A549 (cell line): ENCODE data around the gene ZDHHC24. TPM values are rescaled to one million over a fixed set of nuclear protein-coding genes. Genes with fewer than 3 reads are reported as not detected.

ENCODE experiments used
- ATAC-seq, 2 experiments: fragments of 200-7000 bp in 1 of 2; fragments of >200 bp in 1 of 2; cut with Nextera tagmentation in 1 of 2; cut with Tn5 transposase in 1 of 2; 3 replicates each; pipeline versions ENCODE4 v1.8.0 to v1.9.1; 2018 to 2020; ENCODE audit warnings: mild to moderate bottlenecking in 1 of 2, moderate library complexity in 1 of 2
- CTCF ChIA-PET: fragments of 300-600 bp; sonication (Branson Sonifier 250); formaldehyde crosslinking; extraction: SDS; loops from one replicate; lab custom pipeline; 2021; ENCODE audit warnings: antibody characterized with exemption, inconsistent platforms; lab: Yijun Ruan, JAX
- POLR2A ChIA-PET: fragments of 350-600 bp; formaldehyde crosslinking; extraction: SDS; loops from one replicate; lab custom pipeline; 2021; ENCODE audit warnings: antibody characterized with exemption, inconsistent platforms; lab: Yijun Ruan, JAX
- DNase-seq, 2 experiments: peaks; one replicate each; pipeline versions ENCODE4 v3.0.0 to v3.0.0-alpha.2; 2011 to 2016; ENCODE audit warnings: low read depth in 1 of 2, low spot score in 1 of 2
- FAIRE-seq: peaks from 2 replicates; lab custom pipeline; 2011; peaks lifted over from hg19 to GRCh38; lab: Jason Lieb, UNC
- H3K27ac ChIP-seq, 2 experiments: fragments of >200 bp; sonication (Bioruptor Twin); formaldehyde crosslinking; 3 replicates each; pipeline ENCODE4 v1.5.1; 2016 to 2017
- H3K4me1 ChIP-seq: fragments of >200 bp; sonication (Bioruptor Twin); formaldehyde crosslinking; 3 replicates; pipeline ENCODE4 v1.6.1; 2016
- H3K4me2 ChIP-seq: fragments of >200 bp; sonication (Bioruptor Twin); formaldehyde crosslinking; 3 replicates; pipeline ENCODE4 v1.6.1; 2016
- H3K4me3 ChIP-seq: fragments of >200 bp; sonication (Bioruptor Twin); formaldehyde crosslinking; 3 replicates; pipeline ENCODE4 v1.5.1; 2016
- H3K9me3 ChIP-seq: fragments of >200 bp; sonication (Bioruptor Twin); formaldehyde crosslinking; 3 replicates; pipeline ENCODE4 v1.6.1; 2016
- CBX2 ChIP-seq: fragments of 200-600 bp; sonication (generic); IDR thresholded peaks from 2 replicates; pipeline ENCODE4 v1.6.1; 2016; ENCODE audit warnings: low read depth, mild to moderate bottlenecking, borderline replicate concordance
- CTCF ChIP-seq: fragments of >200 bp; sonication (Bioruptor Twin); formaldehyde crosslinking; IDR thresholded peaks from 3 replicates; pipeline ENCODE4 v1.5.1; 2016
- EP300 ChIP-seq, 2 experiments: fragments of >200 bp; sonication (Bioruptor Twin); formaldehyde crosslinking; IDR thresholded peaks; 2 replicates in 1 of 2; 3 replicates in 1 of 2; pipeline ENCODE4 v1.6.1; 2016 to 2017
- GATA3 ChIP-seq: IDR thresholded peaks from 2 replicates; pipeline ENCODE4 v1.6.1; 2012; ENCODE audit warnings: borderline replicate concordance
- HEYL ChIP-seq: fragments of 250-450 bp; sonication (Bioruptor Pico); IDR thresholded peaks from 2 replicates; pipeline ENCODE4 v1.8.0; 2021; ENCODE audit warnings: mild to moderate bottlenecking, moderate library complexity
- HMGXB4 ChIP-seq: fragments of 250-450 bp; sonication (Bioruptor Pico); IDR thresholded peaks from 2 replicates; pipeline ENCODE4 v1.5.0; 2021; ENCODE audit warnings: mild to moderate bottlenecking, moderate library complexity, borderline replicate concordance
- HOXA7 ChIP-seq: fragments of 250-450 bp; sonication (Bioruptor Pico); IDR thresholded peaks from 2 replicates; pipeline ENCODE4 v1.5.0; 2020; ENCODE audit warnings: mild to moderate bottlenecking, moderate library complexity
- JUN ChIP-seq, 2 experiments: fragments of >200 bp; sonication (Bioruptor Twin); formaldehyde crosslinking; IDR thresholded peaks; 2 replicates in 1 of 2; 3 replicates in 1 of 2; pipeline ENCODE4 v1.6.1; 2016 to 2017
- KDM1A ChIP-seq: fragments of 200-600 bp; sonication (generic); IDR thresholded peaks from 2 replicates; pipeline ENCODE4 v1.6.1; 2016; ENCODE audit warnings: low read depth, mild to moderate bottlenecking
- MYC ChIP-seq: IDR thresholded peaks from 2 replicates; pipeline ENCODE4 v1.6.1; 2012; ENCODE audit warnings: mild to moderate bottlenecking, inconsistent platforms, low read length, improper control_type of control experiment, borderline replicate concordance
- PBX3 ChIP-seq: IDR thresholded peaks from 2 replicates; pipeline ENCODE4 v1.6.1; 2012
- RAD21 ChIP-seq, 2 experiments: fragments of >200 bp in 1 of 2; sonication (Bioruptor Twin) in 1 of 2; formaldehyde crosslinking in 1 of 2; IDR thresholded peaks in 1 of 2; conservative IDR thresholded peaks in 1 of 2; 2 replicates in 1 of 2; 3 replicates in 1 of 2; pipeline ENCODE4 v1.6.1; 2012 to 2018; ENCODE audit warnings: inconsistent platforms in 1 of 2
- RCOR1 ChIP-seq: fragments of 150-350 bp; IDR thresholded peaks from 2 replicates; pipeline ENCODE4 v1.6.1; 2014; ENCODE audit warnings: antibody characterized with exemption, low read length, low read depth
- REST ChIP-seq: fragments of 200-600 bp; sonication (generic); IDR thresholded peaks from 2 replicates; pipeline ENCODE4 v1.6.1; 2016; ENCODE audit warnings: antibody characterized with exemption, mild to moderate bottlenecking, moderate library complexity
- SMC3 ChIP-seq: fragments of >200 bp; sonication (Bioruptor Twin); formaldehyde crosslinking; IDR thresholded peaks from 3 replicates; pipeline ENCODE4 v1.6.1; 2018; ENCODE audit warnings: inconsistent platforms
- ZFP36 ChIP-seq: fragments of 450-650 bp; IDR thresholded peaks from 2 replicates; pipeline ENCODE4 v1.6.1; 2014; ENCODE audit warnings: borderline replicate concordance; ENCODE audit not compliant: partially characterized antibody
- WGBS: methylation state at CpG from one replicate; pipeline ENCODE4 v1.1.6; 2017; ENCODE audit errors: missing lambda C conversion rate; 5-methylcytosine and 5-hydroxymethylcytosine counted together
- polyA plus RNA-seq, 4 experiments: library from polyadenylated mRNA; depleted of rRNA in 3 of 4; stranded (reverse); fragments of >200 nt; fragmentation: RNase III in 1 of 4; extraction: RNeasy Plus Mini Kit Qiagen cat#74134 plus additional on column Dnase treatment in 1 of 4; gene quantifications; 2 replicates in 3 of 4; 3 replicates in 1 of 4; pipeline ENCODE4 v1.2.3, GENCODE V29; 2011 to 2017
- TF ChIP-seq, protein P1 (sequence below): IDR thresholded peaks from 2 replicates; pipeline ENCODE4 v1.6.1; 2012; ENCODE audit warnings: low read depth, borderline replicate concordance

ZDHHC24 gene
- polyA plus RNA-seq, 2 of the 4 experiments (the other 2 are of a cell fraction): 8.6 to 8.7 TPM

DNA sequence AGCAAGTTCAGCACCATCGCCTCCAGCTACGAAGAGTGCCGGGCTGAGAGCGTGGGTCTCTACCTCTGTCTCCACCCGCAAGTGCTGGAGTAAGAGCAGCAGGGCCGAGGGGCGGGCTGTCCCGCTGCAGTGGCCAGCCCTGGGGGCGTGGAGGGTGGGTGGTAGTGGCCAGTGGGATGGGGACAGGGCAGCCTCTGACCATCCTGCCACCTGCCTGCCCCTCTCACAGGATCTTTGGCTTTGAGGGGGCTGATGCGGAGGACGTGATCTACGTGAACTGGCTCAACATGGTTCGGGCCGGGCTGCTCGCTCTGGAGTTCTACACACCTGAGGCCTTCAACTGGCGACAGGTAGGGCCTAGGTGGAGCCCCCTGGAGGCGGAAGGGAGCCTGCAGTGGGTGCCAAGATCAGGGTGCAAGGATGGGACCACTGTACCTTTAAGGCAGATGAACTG lies 50.4 kb downstream of the ZDHHC24 start:
- Histone ChIP-seq H3K9me3 (no peaks in the 10 kb centered on the region), H3K27ac (no peak overlapping the region), H3K4me2 (no peak overlapping the region)
- no peak for DNase-seq
- WGBS: 87% methylated on average over 15 of the region's 17 CpGs
- POLR2A ChIA-PET: no interaction called here
- TF ChIP-seq JUN (IDR thresholded peaks at IDR 0.05): no peak
- TF ChIP-seq GATA3: no peak
- no peak for TF ChIP-seq ZFP36
- TF ChIP-seq, all 56 proteins: peak for 0
- Histone ChIP-seq H3K4me3 (no peak overlapping the region), H3K4me1 (no peaks in the 10 kb centered on the region)
- ATAC-seq (peak in 1 of 2 experiments; percentile 55; a peak in 3 of 6 replicates), FAIRE-seq (no peak)
- CTCF ChIA-PET: interaction anchor here (0.6 to 1.1 kb wide), 2 partner anchors 9 to 77 kb away, joined by 3 to 4 read pairs; no protein-coding TSS in a partner anchor

- FAIRE-seq (no peak), ATAC-seq (peak in 1 of 2 experiments; percentile 28; a peak in 3 of 6 replicates), DNase-seq (no peak)
- Histone ChIP-seq H3K4me3 (no peak overlapping the region), H3K4me1 (no peaks in the 10 kb centered on the region), H3K27ac (no peak overlapping the region), H3K9me3 (no peaks in the 10 kb centered on the region), H3K4me2 (no peak overlapping the region)
- 92% methylated on average over 9 of the region's 14 CpGs for WGBS
- CTCF ChIA-PET: interaction anchor here (0.6 to 1.1 kb wide), 2 partner anchors 9 to 77 kb away, joined by 3 to 4 read pairs; no protein-coding TSS in a partner anchor
- POLR2A ChIA-PET: no interaction called here
- TF ChIP-seq REST (no peak), RAD21 (conservative IDR thresholded peaks at IDR 0.05 in 1 of 2, IDR thresholded peaks at IDR 0.05 in 1 of 2) (peak in 1 of 2 experiments; percentile 25; a peak in 2 of 5 replicates)
Measured at GRCh38 chr11:66494935-66495334, 50.9 kb downstream of the ZDHHC24 start.

- Histone ChIP-seq H3K4me3 (no peak overlapping the region), H3K4me2 (no peak overlapping the region), H3K9me3 (no peaks in the 10 kb centered on the region), H3K27ac (no peak overlapping the region), H3K4me1 (no peaks in the 10 kb centered on the region)
- no peak for TF ChIP-seq RCOR1
- no peak for TF ChIP-seq SMC3
- TF ChIP-seq, protein P1, sequence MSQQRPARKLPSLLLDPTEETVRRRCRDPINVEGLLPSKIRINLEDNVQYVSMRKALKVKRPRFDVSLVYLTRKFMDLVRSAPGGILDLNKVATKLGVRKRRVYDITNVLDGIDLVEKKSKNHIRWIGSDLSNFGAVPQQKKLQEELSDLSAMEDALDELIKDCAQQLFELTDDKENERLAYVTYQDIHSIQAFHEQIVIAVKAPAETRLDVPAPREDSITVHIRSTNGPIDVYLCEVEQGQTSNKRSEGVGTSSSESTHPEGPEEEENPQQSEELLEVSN: no peak
- POLR2A ChIA-PET: interaction anchor here (0.7 kb wide), 1 partner anchor 254 kb away, joined by 3 read pairs; no protein-coding TSS in a partner anchor
- CTCF ChIA-PET: no interaction called here
- ATAC-seq: no peak
- WGBS: 93% methylated on average over 7 of the region's 7 CpGs
- no peak for FAIRE-seq
- DNase-seq: no peak
Measured at GRCh38 chr11:66494458-66494857, 51.4 kb downstream of the ZDHHC24 start.

- ChIA-PET CTCF (interaction anchor here (0.8 to 6.2 kb wide), 9 partner anchors 9 to 327 kb away, joined by 3 to 27 read pairs (median 5); partner anchors contain the start of gene DPP3), POLR2A (interaction anchor here (1.6 kb wide), 1 partner anchor 13 kb away, joined by 4 read pairs; the partner anchor contains the start of gene DPP3)
- no peak for FAIRE-seq
- DNase-seq: no peak
- TF ChIP-seq PBX3 (no peak), HEYL (CRISPR knock-in tag) (no peak), ZFP36 (no peak), CTCF (no peak), CBX2 (no peak), HMGXB4 (CRISPR knock-in tag) (no peak), HOXA7 (CRISPR knock-in tag) (no peak), MYC (no peak), KDM1A (no peak), EP300 (IDR thresholded peaks at IDR 0.05) (no peak)
- Histone ChIP-seq H3K27ac (no peak overlapping the region), H3K4me2 (no peak overlapping the region), H3K9me3 (no peaks in the 10 kb centered on the region), H3K4me1 (no peaks in the 10 kb centered on the region), H3K4me3 (no peak overlapping the region)
- ATAC-seq: no peak
- 92% methylated on average over 10 of the region's 10 CpGs for WGBS
Measured at GRCh38 chr11:66493130-66493529, 52.7 kb downstream of the ZDHHC24 start.
